ENCODE results near the gene THOC1.

GRCh38 chr18:217532-218336 lies 50.1 kb downstream of the THOC1 start:
- TF ChIP-seq EZH2phosphoT487 (IDR thresholded peaks at IDR 0.05; ENCODE audit: unreplicated experiment) (no peak), CTCF (conservative IDR thresholded peaks at IDR 0.05; ENCODE audit: low read depth in 2 of 2) (no peak), POLR2AphosphoS5 (IDR thresholded peaks at IDR 0.05; ENCODE audit: low read depth) (no peak; the same call in 1 of the 2 replicates), ETS1 (IDR thresholded peaks at IDR 0.05) (no peak), CREB1 (CRISPR knock-in tag; IDR thresholded peaks at IDR 0.05; ENCODE audit: low read depth) (no peak), EZH2 (IDR thresholded peaks at IDR 0.05; ENCODE audit: low read depth, unreplicated experiment) (no peak), STAT1 (IDR thresholded peaks at IDR 0.05; ENCODE audit: unreplicated experiment) (no peak), REST (IDR thresholded peaks at IDR 0.05; ENCODE audit: unreplicated experiment) (no peak), ZNF331 (CRISPR knock-in tag; IDR thresholded peaks at IDR 0.05; ENCODE audit: low read depth) (no peak), NANOG (IDR thresholded peaks at IDR 0.05; ENCODE audit: borderline replicate concordance) (no peak), JUNB (IDR thresholded peaks at IDR 0.05; ENCODE audit: unreplicated experiment) (no peak), ZNF114 (CRISPR knock-in tag; IDR thresholded peaks at IDR 0.05) (no peak), ZNF462 (CRISPR knock-in tag; IDR thresholded peaks at IDR 0.05) (no peak)

Data from GM23338 (cell line).